HepG2 (cell line): Measurements from ENCODE around the gene PKLR. TPM values are rescaled to one million over a fixed set of nuclear protein-coding genes. Genes with fewer than 3 reads are reported as not detected.

Source experiments
- HDAC1 ChIP-seq: sonication (generic); formaldehyde crosslinking; IDR thresholded peaks from 2 replicates; pipeline ENCODE4 v1.5.1; 2020; ENCODE audit warnings: mild to moderate bottlenecking, missing genetic modification reagents
- LCORL ChIP-seq, 2 experiments: fragments of 450-650 bp in 1 of 2; sonication (generic) in 1 of 2; formaldehyde crosslinking in 1 of 2; IDR thresholded peaks; 2 replicates each; pipeline versions ENCODE4 v1.5.0 to v1.6.1; 2017 to 2020; ENCODE audit warnings: antibody characterized with exemption in 1 of 2, missing genetic modification reagents in 1 of 2
- MED8 ChIP-seq: sonication (generic); formaldehyde crosslinking; IDR thresholded peaks from 2 replicates; pipeline ENCODE4 v1.8.1; 2023; ENCODE audit warnings: mild to moderate bottlenecking, missing genetic modification reagents; ENCODE audit not compliant: insufficient replicate concordance
- MYNN ChIP-seq: sonication (generic); formaldehyde crosslinking; IDR thresholded peaks from 2 replicates; pipeline ENCODE4 v1.4.0; 2020; ENCODE audit warnings: mild to moderate bottlenecking, low read depth, missing genetic modification reagents
- NFKBIZ ChIP-seq: IDR thresholded peaks from 2 replicates; pipeline ENCODE4 v1.6.1; 2018; ENCODE audit warnings: missing genetic modification reagents, missing compliant biosample characterization
- SAP130 ChIP-seq: IDR thresholded peaks from 2 replicates; pipeline ENCODE4 v1.6.1; 2016; ENCODE audit warnings: low read depth
- ZBTB14 ChIP-seq: sonication (generic); formaldehyde crosslinking; IDR thresholded peaks from 2 replicates; pipeline ENCODE4 v1.4.0; 2020; ENCODE audit warnings: missing genetic modification reagents
- ZBTB38 ChIP-seq: sonication (generic); formaldehyde crosslinking; IDR thresholded peaks from 2 replicates; pipeline ENCODE4 v1.5.1; 2020; ENCODE audit warnings: mild to moderate bottlenecking, missing genetic modification reagents
- ZHX2 ChIP-seq, 2 experiments: sonication (generic) in 1 of 2; formaldehyde crosslinking in 1 of 2; IDR thresholded peaks; 2 replicates each; pipeline versions ENCODE4 v1.6.1 to v1.9.0; 2014 to 2022; ENCODE audit warnings: antibody characterized with exemption in 1 of 2, borderline replicate concordance in 1 of 2, inconsistent platforms in 1 of 2, low read depth in 1 of 2, missing genetic modification reagents in 1 of 2
- ZNF18 ChIP-seq: sonication (generic); formaldehyde crosslinking; IDR thresholded peaks from 2 replicates; pipeline ENCODE4 v1.8.0; 2022; ENCODE audit warnings: mild to moderate bottlenecking, missing genetic modification reagents; ENCODE audit not compliant: insufficient replicate concordance
- ZNF451 ChIP-seq: sonication (generic); formaldehyde crosslinking; IDR thresholded peaks from 2 replicates; pipeline ENCODE4 v1.5.0; 2020; ENCODE audit warnings: mild to moderate bottlenecking, missing genetic modification reagents
- ZNF460 ChIP-seq: sonication (generic); formaldehyde crosslinking; IDR thresholded peaks from 2 replicates; pipeline ENCODE4 v1.5.1; 2020; ENCODE audit warnings: missing genetic modification reagents, mild to moderate bottlenecking, borderline replicate concordance
- ZNF639 ChIP-seq: conservative IDR thresholded peaks from 2 replicates; pipeline ENCODE4 v1.6.1; 2018; ENCODE audit warnings: missing genetic modification reagents
- ZNF850 ChIP-seq: sonication (generic); formaldehyde crosslinking; conservative IDR thresholded peaks from 2 replicates; pipeline ENCODE4 v1.9.0; 2021; ENCODE audit warnings: mild to moderate bottlenecking, missing genetic modification reagents
- polyA plus RNA-seq, 8 experiments: library from polyadenylated mRNA; depleted of rRNA in 3 of 8; stranded (reverse) in 7 of 8; unstranded in 1 of 8; fragments of >200 nt; fragmentation: Illumina TruSeq in 4 of 8; extraction: Trizol in 4 of 8; gene quantifications; 2 replicates each; pipeline versions ENCODE4 v1.2.1 to v1.2.3, GENCODE V29; 2011 to 2016; ENCODE audit warnings: low read depth in 4 of 8, missing spikeins in 1 of 8, mixed read lengths in 1 of 8; ENCODE audit not compliant: insufficient read depth in 1 of 8
- total RNA-seq, 5 experiments: library from RNA; depleted of rRNA; stranded (reverse); fragments of >200 nt; fragmentation: Illumina TruSeq; extraction: Trizol; gene quantifications; 2 replicates each; pipeline ENCODE4 v1.2.3, GENCODE V29; 2016; ENCODE audit warnings: low read depth in 1 of 5

PKLR gene
- total and polyA plus RNA-seq, 2 of the 13 experiments (the other 11 are each of a cell fraction or from before 2014, with no cell fraction given): 10.3 to 29.3 TPM

GRCh38 chr1:155285631-155286044 is 15.6 kb downstream of the PKLR start (continued):
- no peak for TF ChIP-seq ZNF460 (CRISPR knock-in tag)
- TF ChIP-seq ZHX2 (IDR thresholded peaks at IDR 0.05; ENCODE audit: low read depth): 0 out of 2 replicates have a peak, but pooled peaks have one; percentile 39
- TF ChIP-seq ZHX2 (CRISPR knock-in tag; IDR thresholded peaks at IDR 0.05; ENCODE audit: borderline replicate concordance): no peak
- TF ChIP-seq ZBTB38: peak; percentile 95
- no peak for TF ChIP-seq HDAC1 (CRISPR knock-in tag)
- no peak for TF ChIP-seq ZBTB14 (CRISPR knock-in tag)
- no peak for TF ChIP-seq MYNN (CRISPR knock-in tag)
- no peak for TF ChIP-seq ZNF451 (CRISPR knock-in tag)
- TF ChIP-seq ZNF639 (CRISPR knock-in tag): no peak
- no peak for TF ChIP-seq ZNF18 (CRISPR knock-in tag)
- no peak for TF ChIP-seq NFKBIZ (CRISPR knock-in tag)
- TF ChIP-seq LCORL (IDR thresholded peaks at IDR 0.05): no peak
- TF ChIP-seq LCORL (CRISPR knock-in tag; IDR thresholded peaks at IDR 0.05): peak; percentile 57; the same call in 1 of the 2 replicates
- no peak for TF ChIP-seq MED8 (CRISPR knock-in tag)
- peak; percentile 31; the same call in 1 of the 2 replicates for TF ChIP-seq SAP130 (CRISPR knock-in tag)
- no peak for TF ChIP-seq ZNF850
